ENCODE data around the gene MYO3B. TPM values are rescaled to one million over a fixed set of nuclear protein-coding genes. Genes with fewer than 3 reads are reported as not detected.

Gene MYO3B
- total and polyA plus RNA-seq, 4 donors, result 0.50 to 0.61 (median 0.53) TPM

DNA sequence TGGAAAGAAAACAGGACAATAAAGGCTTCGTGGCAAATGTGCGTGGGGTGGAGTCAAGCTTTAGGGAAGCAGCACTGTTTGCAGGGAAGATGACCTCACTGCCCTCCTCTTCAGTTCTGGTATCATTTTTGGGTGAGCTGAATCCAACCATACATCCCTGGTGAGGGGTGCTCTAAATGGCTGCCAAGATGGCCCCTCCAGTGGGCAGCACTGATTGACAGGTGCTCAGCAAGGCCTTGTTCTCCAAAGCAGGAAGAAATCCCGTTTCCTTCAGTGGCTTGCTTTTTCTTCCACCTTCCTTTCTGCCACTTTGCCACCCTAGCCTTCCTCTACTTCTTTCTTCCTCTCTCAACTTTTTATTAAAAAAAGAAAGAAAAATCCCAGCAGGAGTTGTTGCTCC, 404.4 kb downstream of the MYO3B start:
- H3K9me3 ChIP-seq (ENCODE audit: control insufficient read depth, insufficient read depth, low read length), result no peaks in the 10 kb centered on the region
- H3K27me3 ChIP-seq (ENCODE audit: control insufficient read depth, insufficient read depth, low read length), result no peaks in the 10 kb centered on the region
- 27% methylated on average over 1 of the region's 3 CpGs for WGBS (ENCODE audit: insufficient coverage)
- no peak overlapping the region for H3K4me3 ChIP-seq (ENCODE audit: low read depth, low read length)
- no peak overlapping the region for H3K27ac ChIP-seq (ENCODE audit: low read depth, low read length)
- H3K4me1 ChIP-seq (ENCODE audit: control insufficient read depth, insufficient read depth, low read length), result peaks cover 7% of the 10 kb centered on the region
- no peak for DNase-seq (ENCODE audit: low read depth in 4 of 6, low spot score in 6 of 6)
- H3K36me3 ChIP-seq (ENCODE audit: control insufficient read depth, insufficient read depth, low read length), result no peaks in the 10 kb centered on the region

DNA sequence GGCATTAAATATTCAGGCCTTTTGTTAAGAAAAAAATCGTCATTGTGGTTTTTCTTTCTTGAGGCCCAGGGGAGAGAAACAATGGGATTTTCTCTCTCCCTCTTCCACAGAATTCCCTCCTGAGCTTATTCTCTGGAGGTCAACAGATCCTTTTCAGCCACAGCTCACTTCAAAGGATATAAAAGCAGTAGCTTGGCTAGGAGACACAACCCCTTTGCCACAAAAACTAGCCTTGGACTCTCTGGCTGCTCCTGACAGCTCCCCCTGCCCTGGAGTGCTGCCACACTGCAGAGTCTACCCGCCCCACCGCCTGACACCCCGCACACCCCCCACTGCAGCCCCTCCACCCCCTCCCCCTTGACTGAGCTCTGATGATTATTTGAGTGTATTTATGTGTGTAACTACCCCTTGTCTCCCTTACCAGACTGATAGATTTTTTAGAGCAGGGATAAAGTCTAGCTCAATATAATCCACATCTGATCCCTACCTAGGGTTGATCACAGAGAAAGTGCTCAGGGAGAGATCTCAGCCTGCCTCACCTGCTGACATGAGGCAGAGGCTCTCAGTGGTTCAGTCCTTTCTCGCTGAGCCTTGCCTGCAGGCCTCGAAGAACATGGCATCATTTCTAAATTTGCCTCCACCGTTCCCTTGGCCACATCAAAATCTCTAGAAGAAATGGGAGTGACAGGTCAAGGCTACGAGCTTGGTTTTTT, 405.0 kb downstream of the MYO3B start:
- Histone ChIP-seq H3K36me3 (ENCODE audit: control insufficient read depth, insufficient read depth, low read length) (no peaks in the 10 kb centered on the region), H3K9me3 (ENCODE audit: control insufficient read depth, insufficient read depth, low read length) (no peaks in the 10 kb centered on the region), H3K27ac (ENCODE audit: low read depth, low read length) (no peak overlapping the region), H3K4me3 (ENCODE audit: low read depth, low read length) (no peak overlapping the region), H3K4me1 (ENCODE audit: control insufficient read depth, insufficient read depth, low read length) (peaks cover 7% of the 10 kb centered on the region), H3K27me3 (ENCODE audit: control insufficient read depth, insufficient read depth, low read length) (no peaks in the 10 kb centered on the region)
- WGBS (ENCODE audit: insufficient coverage), result 70% methylated on average over 2 of the region's 8 CpGs
- peak in 1 of 6 donors; percentile 59 for DNase-seq (ENCODE audit: low read depth in 4 of 6, low spot score in 6 of 6)

DNA sequence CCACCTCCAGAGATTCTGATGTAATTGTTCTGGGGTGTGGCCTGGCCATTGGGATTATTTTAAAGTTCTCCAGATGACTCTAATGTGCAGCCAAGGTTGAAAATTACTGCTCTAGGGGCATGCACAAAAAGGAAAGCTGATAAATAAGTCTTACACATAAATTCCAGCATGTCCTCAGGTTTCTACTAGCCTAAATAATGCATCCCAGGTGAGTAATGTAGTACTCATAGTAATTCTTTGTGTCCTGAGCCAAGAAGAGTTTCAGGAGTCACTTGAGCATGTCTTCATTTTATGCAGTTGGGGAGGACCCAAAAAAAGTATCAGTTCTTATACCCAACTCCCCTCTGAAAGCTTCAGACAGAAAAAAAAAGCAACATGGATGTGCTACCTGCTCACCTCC, 407.1 kb downstream of the MYO3B start:
- no peak overlapping the region for H3K4me3 ChIP-seq (ENCODE audit: low read depth, low read length)
- no peaks in the 10 kb centered on the region for H3K27me3 ChIP-seq (ENCODE audit: control insufficient read depth, insufficient read depth, low read length)

DNA sequence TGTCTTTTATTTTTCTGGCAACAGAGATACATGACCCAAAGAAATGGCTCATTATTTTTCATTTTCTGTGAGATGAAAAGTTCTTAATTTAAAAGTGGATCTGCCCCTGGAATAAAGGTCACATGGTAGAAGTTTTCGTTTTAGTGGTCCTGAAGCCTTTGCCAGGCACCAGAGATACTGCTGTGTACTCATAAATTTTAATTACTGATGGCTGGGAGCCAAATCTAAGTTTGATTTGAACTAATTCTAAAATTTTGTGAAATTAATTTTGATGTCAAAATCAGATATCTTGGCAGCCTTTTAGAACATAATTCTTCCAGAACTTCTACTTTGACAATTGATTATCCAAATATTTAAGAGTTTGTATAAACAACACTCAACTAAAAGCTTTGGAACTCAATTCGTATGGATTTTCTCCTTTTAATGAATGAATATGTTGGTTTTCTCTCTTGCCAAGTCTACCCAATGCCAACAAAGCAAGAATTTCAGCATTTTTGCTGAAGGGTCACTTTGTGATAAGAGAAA, 408.7 kb downstream of the MYO3B start:
- no peak for DNase-seq (ENCODE audit: low read depth in 4 of 6, low spot score in 6 of 6)
- no peaks in the 10 kb centered on the region for H3K27me3 ChIP-seq (ENCODE audit: control insufficient read depth, insufficient read depth, low read length)
- WGBS (ENCODE audit: insufficient coverage), result 20% methylated on average over 1 of the region's 2 CpGs
- no peak overlapping the region for H3K27ac ChIP-seq (ENCODE audit: low read depth, low read length)
- no peaks in the 10 kb centered on the region for H3K9me3 ChIP-seq (ENCODE audit: control insufficient read depth, insufficient read depth, low read length)
- H3K4me1 ChIP-seq (ENCODE audit: control insufficient read depth, insufficient read depth, low read length), result peaks cover 4% of the 10 kb centered on the region
- no peaks in the 10 kb centered on the region for H3K36me3 ChIP-seq (ENCODE audit: control insufficient read depth, insufficient read depth, low read length)
- no peak overlapping the region for H3K4me3 ChIP-seq (ENCODE audit: low read depth, low read length)

More for the DNA sequence above, 407.1 kb downstream of the MYO3B start:
- H3K27ac ChIP-seq (ENCODE audit: low read depth, low read length), result no peak overlapping the region
- peak in 1 of 6 donors; percentile 7 for DNase-seq (ENCODE audit: low read depth in 4 of 6, low spot score in 6 of 6)
- H3K36me3 ChIP-seq (ENCODE audit: control insufficient read depth, insufficient read depth, low read length), result no peaks in the 10 kb centered on the region
- H3K9me3 ChIP-seq (ENCODE audit: control insufficient read depth, insufficient read depth, low read length), result no peaks in the 10 kb centered on the region
- peaks cover 4% of the 10 kb centered on the region for H3K4me1 ChIP-seq (ENCODE audit: control insufficient read depth, insufficient read depth, low read length)

DNA sequence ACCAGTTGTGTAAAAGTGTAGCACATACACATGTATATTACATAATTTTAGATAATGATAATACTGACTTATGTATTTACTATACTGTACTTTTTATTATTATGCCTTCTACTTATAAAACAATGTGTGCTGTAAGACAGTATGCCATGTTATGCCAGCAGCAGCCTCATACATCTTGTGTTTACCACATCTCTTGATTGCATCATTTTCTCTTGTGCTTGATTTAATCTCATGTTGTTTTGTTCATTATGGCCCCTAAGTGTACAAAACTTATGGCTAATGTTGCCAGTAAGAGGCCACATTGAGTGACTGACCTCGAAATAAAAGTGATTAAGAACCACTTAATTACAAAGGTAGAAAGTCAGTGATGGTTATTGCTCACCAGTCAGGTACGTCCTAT, 409.2 kb downstream of the MYO3B start:
- WGBS (ENCODE audit: insufficient coverage), result no CpG with 5 or more reads among the region's 2 CpGs
- Histone ChIP-seq H3K9me3 (ENCODE audit: control insufficient read depth, insufficient read depth, low read length) (no peaks in the 10 kb centered on the region), H3K27me3 (ENCODE audit: control insufficient read depth, insufficient read depth, low read length) (no peaks in the 10 kb centered on the region), H3K4me3 (ENCODE audit: low read depth, low read length) (no peak overlapping the region), H3K27ac (ENCODE audit: low read depth, low read length) (no peak overlapping the region), H3K4me1 (ENCODE audit: control insufficient read depth, insufficient read depth, low read length) (peaks cover 3% of the 10 kb centered on the region), H3K36me3 (ENCODE audit: control insufficient read depth, insufficient read depth, low read length) (no peaks in the 10 kb centered on the region)
- no peak for DNase-seq (ENCODE audit: low read depth in 4 of 6, low spot score in 6 of 6)

DNA sequence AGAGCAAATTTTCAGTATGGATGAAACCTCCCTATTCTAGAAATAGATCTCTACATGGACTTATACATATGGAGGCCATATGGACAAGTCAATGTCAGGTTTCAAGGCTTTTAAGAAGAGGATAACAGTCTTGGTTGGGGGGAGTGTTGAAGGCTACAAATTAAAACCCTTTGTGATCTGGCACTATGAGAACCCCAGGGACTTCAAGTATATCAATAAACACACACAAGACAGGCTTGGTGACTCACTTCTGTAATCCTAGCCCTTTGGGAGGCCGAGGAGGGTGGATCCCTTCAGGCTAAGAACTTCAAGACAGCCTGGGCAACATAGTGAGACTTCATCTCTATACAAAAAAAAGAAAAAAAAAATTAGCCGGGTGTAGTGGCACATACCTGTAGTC, 410.0 kb downstream of the MYO3B start:
- no peak overlapping the region for H3K4me3 ChIP-seq (ENCODE audit: low read depth, low read length)
- 71% methylated on average over 1 of the region's 2 CpGs for WGBS (ENCODE audit: insufficient coverage)
- no peak overlapping the region for H3K27ac ChIP-seq (ENCODE audit: low read depth, low read length)
- no peak for DNase-seq (ENCODE audit: low read depth in 4 of 6, low spot score in 6 of 6)
- H3K9me3 ChIP-seq (ENCODE audit: control insufficient read depth, insufficient read depth, low read length), result no peaks in the 10 kb centered on the region
- H3K27me3 ChIP-seq (ENCODE audit: control insufficient read depth, insufficient read depth, low read length), result no peaks in the 10 kb centered on the region
- no peaks in the 10 kb centered on the region for H3K36me3 ChIP-seq (ENCODE audit: control insufficient read depth, insufficient read depth, low read length)
- no peaks in the 10 kb centered on the region for H3K4me1 ChIP-seq (ENCODE audit: control insufficient read depth, insufficient read depth, low read length)

DNA sequence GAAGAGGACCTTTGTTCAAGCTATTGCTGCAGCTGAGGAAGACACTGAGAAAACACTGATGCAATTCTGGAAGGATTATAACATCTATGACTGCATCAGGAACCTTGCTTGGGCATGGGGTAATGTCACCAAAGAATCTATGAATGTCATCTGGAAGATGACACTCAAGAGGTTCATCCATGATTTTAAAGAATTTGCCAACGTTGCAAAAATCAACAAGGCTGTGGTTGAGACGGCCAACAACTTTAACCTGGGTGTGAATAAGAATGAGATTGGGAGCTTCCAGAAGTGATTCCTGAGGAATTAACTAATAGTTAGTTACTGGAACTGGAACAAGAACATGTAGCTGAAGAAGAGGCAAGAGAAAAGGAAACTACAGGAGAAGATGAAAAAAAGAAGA, 410.8 kb downstream of the MYO3B start:
- Histone ChIP-seq H3K9me3 (ENCODE audit: control insufficient read depth, insufficient read depth, low read length) (no peaks in the 10 kb centered on the region), H3K27me3 (ENCODE audit: control insufficient read depth, insufficient read depth, low read length) (no peaks in the 10 kb centered on the region), H3K27ac (ENCODE audit: low read depth, low read length) (no peak overlapping the region), H3K4me3 (ENCODE audit: low read depth, low read length) (no peak overlapping the region), H3K4me1 (ENCODE audit: control insufficient read depth, insufficient read depth, low read length) (no peaks in the 10 kb centered on the region), H3K36me3 (ENCODE audit: control insufficient read depth, insufficient read depth, low read length) (no peaks in the 10 kb centered on the region)
- WGBS (ENCODE audit: insufficient coverage), result 89% methylated on average over 2 of the region's 2 CpGs
- DNase-seq (ENCODE audit: low read depth in 4 of 6, low spot score in 6 of 6), result no peak

DNA sequence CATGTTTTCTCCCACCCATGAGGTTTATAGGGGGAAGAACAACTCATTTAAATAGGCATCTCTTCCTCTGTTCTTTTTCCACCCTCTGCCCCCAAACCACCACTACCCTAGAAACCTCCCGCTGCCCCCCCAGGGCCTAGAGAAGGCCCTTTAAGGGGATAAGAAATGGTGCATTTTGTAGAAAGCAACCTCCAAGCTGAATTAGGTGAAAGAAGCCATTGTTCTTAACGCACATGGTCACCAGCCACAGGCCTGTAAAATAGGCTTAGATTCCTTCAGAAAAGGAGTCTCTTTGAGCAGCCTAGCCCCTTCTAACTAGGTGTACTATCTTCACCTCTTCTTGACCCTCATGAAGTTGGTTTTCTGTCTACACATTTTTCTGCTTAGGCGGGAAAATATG, 418.6 kb downstream of the MYO3B start:
- no CpG with 5 or more reads among the region's 3 CpGs for WGBS (ENCODE audit: insufficient coverage)
- Histone ChIP-seq H3K36me3 (ENCODE audit: control insufficient read depth, insufficient read depth, low read length) (no peaks in the 10 kb centered on the region), H3K27me3 (ENCODE audit: control insufficient read depth, insufficient read depth, low read length) (no peaks in the 10 kb centered on the region), H3K4me1 (ENCODE audit: control insufficient read depth, insufficient read depth, low read length) (peaks cover 4% of the 10 kb centered on the region), H3K9me3 (ENCODE audit: control insufficient read depth, insufficient read depth, low read length) (no peaks in the 10 kb centered on the region), H3K27ac (ENCODE audit: low read depth, low read length) (no peak overlapping the region), H3K4me3 (ENCODE audit: low read depth, low read length) (no peak overlapping the region)
- DNase-seq (ENCODE audit: low read depth in 4 of 6, low spot score in 6 of 6), result no peak

DNA sequence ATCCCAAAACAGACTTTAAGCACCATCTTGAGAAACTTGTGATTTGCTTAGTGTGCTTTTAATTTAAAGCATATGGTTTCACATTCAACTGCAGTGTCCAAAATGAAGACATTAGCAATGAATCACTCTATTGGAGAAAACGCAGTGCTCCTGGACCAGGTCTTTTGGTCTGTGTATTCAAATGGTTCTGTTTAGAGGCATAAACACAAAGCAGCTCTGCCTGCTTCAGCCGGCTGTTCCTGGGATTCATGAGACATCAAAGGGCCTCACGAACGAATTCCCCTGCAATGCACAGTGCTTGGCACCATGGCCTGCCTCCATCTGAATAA, 420.1 kb downstream of the MYO3B start:
- Histone ChIP-seq H3K4me1 (ENCODE audit: control insufficient read depth, insufficient read depth, low read length) (peaks cover 4% of the 10 kb centered on the region), H3K9me3 (ENCODE audit: control insufficient read depth, insufficient read depth, low read length) (no peaks in the 10 kb centered on the region), H3K27ac (ENCODE audit: low read depth, low read length) (peak overlapping the region; percentile 52), H3K27me3 (ENCODE audit: control insufficient read depth, insufficient read depth, low read length) (no peaks in the 10 kb centered on the region), H3K4me3 (ENCODE audit: low read depth, low read length) (no peak overlapping the region), H3K36me3 (ENCODE audit: control insufficient read depth, insufficient read depth, low read length) (no peaks in the 10 kb centered on the region)
- 19% methylated on average over 4 of the region's 4 CpGs for WGBS (ENCODE audit: insufficient coverage)
- peak in 2 of 6 donors; percentile 31 to 38 for DNase-seq (ENCODE audit: low read depth in 4 of 6, low spot score in 6 of 6)

DNA sequence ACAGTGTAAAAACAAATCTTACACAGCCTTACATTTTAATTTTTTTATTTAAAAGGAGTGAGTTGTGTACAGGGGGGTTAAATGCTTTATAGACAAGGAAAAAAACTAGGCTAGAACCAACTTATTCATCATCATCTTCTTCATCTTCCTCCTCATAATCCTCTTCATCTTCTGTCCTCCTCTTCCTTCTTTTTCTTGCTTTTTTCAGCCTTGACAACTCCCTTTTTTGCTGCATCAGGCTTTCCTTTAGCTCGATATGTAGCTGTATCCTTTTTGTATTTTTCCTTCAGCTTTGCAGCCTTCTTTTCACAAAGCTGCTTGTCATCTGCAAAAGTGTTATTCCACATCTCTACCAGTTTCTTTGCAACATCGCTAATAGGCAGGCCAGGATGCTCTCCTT, 423.5 kb downstream of the MYO3B start:
- Histone ChIP-seq H3K4me3 (ENCODE audit: low read depth, low read length) (no peak overlapping the region), H3K36me3 (ENCODE audit: control insufficient read depth, insufficient read depth, low read length) (no peaks in the 10 kb centered on the region), H3K4me1 (ENCODE audit: control insufficient read depth, insufficient read depth, low read length) (peaks cover 4% of the 10 kb centered on the region), H3K27ac (ENCODE audit: low read depth, low read length) (no peak overlapping the region), H3K27me3 (ENCODE audit: control insufficient read depth, insufficient read depth, low read length) (no peaks in the 10 kb centered on the region), H3K9me3 (ENCODE audit: control insufficient read depth, insufficient read depth, low read length) (no peaks in the 10 kb centered on the region)
- DNase-seq (ENCODE audit: low read depth in 4 of 6, low spot score in 6 of 6), result no peak
- WGBS (ENCODE audit: insufficient coverage), result 95% methylated on average over 2 of the region's 2 CpGs
